Panc1 (cell line): ENCODE measurements around the gene PKD1L1. TPM values are rescaled to one million over a fixed set of nuclear protein-coding genes. Genes with fewer than 3 reads are reported as not detected.
A peak's percentile ranks its signal among the peaks of the same experiment; 100 is the strongest.

ENCODE experiments used
- ATAC-seq: fragments of 200-7000 bp; cut with Tn5 transposase; 2 replicates; pipeline ENCODE4 v1.9.1; 2020; ENCODE audit warnings: mild to moderate bottlenecking, moderate library complexity
- BruUV-seq: library from RNA; stranded (reverse); fragments of 400-500 nt; replicated peaks from 2 replicates; lab custom pipeline; 2021; lab: Mats Ljungman, UMichigan
- CTCF ChIA-PET: fragments of 300-600 bp; sonication (Branson Sonifier 250); formaldehyde crosslinking; loops from one replicate; lab custom pipeline; 2022; ENCODE audit warnings: antibody characterized with exemption; lab: Charles Lee
- POLR2A ChIA-PET: fragments of 300-600 bp; sonication (Branson Sonifier 250); formaldehyde crosslinking; loops from one replicate; lab custom pipeline; 2022; ENCODE audit warnings: antibody characterized with exemption; lab: Charles Lee
- DNase-seq: peaks from one replicate; pipeline ENCODE4 v3.0.0-alpha.2; 2010; ENCODE audit warnings: low read depth, low spot score
- H3K27ac ChIP-seq: 2 replicates; pipeline ENCODE4 v1.5.1; 2011; ENCODE audit warnings: mild to moderate bottlenecking, low read length, inconsistent platforms
- H3K27me3 ChIP-seq: fragments of 200-500 bp; sonication (Bioruptor generic); 2 replicates; pipeline ENCODE4 v1.6.0; 2014; ENCODE audit warnings: low read length, inconsistent platforms; ENCODE audit not compliant: control insufficient read depth, insufficient read depth
- H3K36me3 ChIP-seq: fragments of 200-500 bp; sonication (Bioruptor generic); 2 replicates; pipeline ENCODE4 v1.5.1; 2014; ENCODE audit warnings: inconsistent platforms, mild to moderate bottlenecking, low read length, moderate library complexity; ENCODE audit not compliant: control insufficient read depth, insufficient read depth
- H3K4me1 ChIP-seq: 2 replicates; pipeline ENCODE4 v1.5.1; 2011; ENCODE audit warnings: inconsistent platforms, mild to moderate bottlenecking, low read length, moderate library complexity; ENCODE audit not compliant: control insufficient read depth, insufficient read depth
- H3K4me3 ChIP-seq, 2 experiments: 2 replicates each; pipeline ENCODE4 v1.5.1; 2011 to 2012; ENCODE audit warnings: low read depth in 2 of 2, low read length in 2 of 2, mild to moderate bottlenecking in 2 of 2, inconsistent platforms in 1 of 2, moderate library complexity in 1 of 2
- H3K9me3 ChIP-seq: fragments of 200-500 bp; sonication (Bioruptor generic); 2 replicates; pipeline ENCODE4 v1.5.1; 2014; ENCODE audit warnings: low read depth, mild to moderate bottlenecking, inconsistent platforms, low read length, moderate library complexity; ENCODE audit not compliant: control insufficient read depth, insufficient read depth
- POLR2AphosphoS5 ChIP-seq: IDR thresholded peaks from 2 replicates; pipeline ENCODE4 v1.6.1; 2012; ENCODE audit warnings: mild to moderate bottlenecking, low read depth, low read length, moderate library complexity
- SIN3A ChIP-seq: IDR thresholded peaks from 2 replicates; pipeline ENCODE4 v1.6.1; 2012; ENCODE audit warnings: low read depth, mild to moderate bottlenecking, low read length, moderate library complexity, borderline replicate concordance; ENCODE audit not compliant: insufficient read depth
- TCF7L2 ChIP-seq: IDR thresholded peaks from 2 replicates; pipeline ENCODE4 v1.6.1; 2011; ENCODE audit warnings: mild to moderate bottlenecking, low read depth, low read length, inconsistent platforms
- in situ Hi-C: cut with HindIII; loops from 2 replicates; pipeline ENCODE4 v1.10.0; 2016; ENCODE audit warnings: low sequenced_read_pairs, low pct_unique_long_range_greater_than_20kb
- intact Hi-C: fragments of 100-400 bp; cut with micrococcal nuclease; formaldehyde crosslinking; loops from one replicate; pipeline ENCODE4 v1.10.0; 2022; ENCODE audit not compliant: unreplicated experiment
- total RNA-seq: library from RNA; stranded (reverse); gene quantifications from one replicate; pipeline ENCODE4 v1.2.1, GENCODE V29; 2021; ENCODE audit not compliant: unreplicated experiment
- TF ChIP-seq, protein P1 (sequence below), 2 experiments: IDR thresholded peaks; 2 replicates each; pipeline ENCODE4 v1.6.1; 2011 to 2012; ENCODE audit warnings: low read depth in 2 of 2, control low read depth in 1 of 2, low read length in 1 of 2, mild to moderate bottlenecking in 1 of 2, moderate library complexity in 1 of 2; ENCODE audit not compliant: insufficient read depth in 1 of 2
- TF ChIP-seq, protein P2 (sequence below): fragments of 450-650 bp; IDR thresholded peaks from 2 replicates; pipeline ENCODE4 v1.5.1; 2017; ENCODE audit warnings: mild to moderate bottlenecking

The PKD1L1 gene
- total RNA-seq, 1 experiment from 2014 or later, result 2.2 TPM

DNA sequence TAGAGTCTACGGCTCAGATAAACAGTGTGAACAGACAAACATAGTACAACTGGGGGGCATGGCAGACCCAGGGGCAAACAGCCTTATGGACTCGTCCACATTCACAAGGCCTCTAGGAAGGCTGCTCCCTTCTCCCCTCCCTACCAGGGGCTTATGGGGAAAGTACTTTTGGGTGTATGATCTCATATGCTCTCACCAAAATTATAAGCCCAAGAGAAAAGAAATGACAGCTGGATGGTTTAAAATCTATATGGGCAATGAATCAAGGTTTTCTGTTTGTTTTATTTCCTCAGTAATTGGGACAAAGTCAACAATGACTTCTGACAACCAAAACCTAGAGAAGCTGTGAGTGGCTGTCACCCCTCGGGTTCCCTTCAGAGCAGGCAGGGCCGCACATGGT is 144.4 kb downstream of the PKD1L1 start:
- DNase-seq (no peak), ATAC-seq (no peak)
- H3K4me1 ChIP-seq, result peaks cover 65% of the 10 kb centered on the region
- H3K27me3 ChIP-seq, result no peaks in the 10 kb centered on the region
- BruUV-seq, result no TSS peak
- H3K27ac ChIP-seq, result peak overlapping the region; percentile 95
- intact Hi-C loops, result no loop called here
- H3K4me3 ChIP-seq, result no peak overlapping the region
- ChIA-PET POLR2A (no interaction called here), CTCF (no interaction called here)
- H3K9me3 ChIP-seq, result no peaks in the 10 kb centered on the region
- no peak for TF ChIP-seq SIN3A
- TF ChIP-seq, protein P1, sequence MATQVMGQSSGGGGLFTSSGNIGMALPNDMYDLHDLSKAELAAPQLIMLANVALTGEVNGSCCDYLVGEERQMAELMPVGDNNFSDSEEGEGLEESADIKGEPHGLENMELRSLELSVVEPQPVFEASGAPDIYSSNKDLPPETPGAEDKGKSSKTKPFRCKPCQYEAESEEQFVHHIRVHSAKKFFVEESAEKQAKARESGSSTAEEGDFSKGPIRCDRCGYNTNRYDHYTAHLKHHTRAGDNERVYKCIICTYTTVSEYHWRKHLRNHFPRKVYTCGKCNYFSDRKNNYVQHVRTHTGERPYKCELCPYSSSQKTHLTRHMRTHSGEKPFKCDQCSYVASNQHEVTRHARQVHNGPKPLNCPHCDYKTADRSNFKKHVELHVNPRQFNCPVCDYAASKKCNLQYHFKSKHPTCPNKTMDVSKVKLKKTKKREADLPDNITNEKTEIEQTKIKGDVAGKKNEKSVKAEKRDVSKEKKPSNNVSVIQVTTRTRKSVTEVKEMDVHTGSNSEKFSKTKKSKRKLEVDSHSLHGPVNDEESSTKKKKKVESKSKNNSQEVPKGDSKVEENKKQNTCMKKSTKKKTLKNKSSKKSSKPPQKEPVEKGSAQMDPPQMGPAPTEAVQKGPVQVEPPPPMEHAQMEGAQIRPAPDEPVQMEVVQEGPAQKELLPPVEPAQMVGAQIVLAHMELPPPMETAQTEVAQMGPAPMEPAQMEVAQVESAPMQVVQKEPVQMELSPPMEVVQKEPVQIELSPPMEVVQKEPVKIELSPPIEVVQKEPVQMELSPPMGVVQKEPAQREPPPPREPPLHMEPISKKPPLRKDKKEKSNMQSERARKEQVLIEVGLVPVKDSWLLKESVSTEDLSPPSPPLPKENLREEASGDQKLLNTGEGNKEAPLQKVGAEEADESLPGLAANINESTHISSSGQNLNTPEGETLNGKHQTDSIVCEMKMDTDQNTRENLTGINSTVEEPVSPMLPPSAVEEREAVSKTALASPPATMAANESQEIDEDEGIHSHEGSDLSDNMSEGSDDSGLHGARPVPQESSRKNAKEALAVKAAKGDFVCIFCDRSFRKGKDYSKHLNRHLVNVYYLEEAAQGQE (IDR thresholded peaks at IDR 0.05; ENCODE audit: insufficient read depth in 1 of 2, low read depth in 2 of 2, low read length in 1 of 2), result no peak
- no peak for TF ChIP-seq TCF7L2
- TF ChIP-seq, protein P2, sequence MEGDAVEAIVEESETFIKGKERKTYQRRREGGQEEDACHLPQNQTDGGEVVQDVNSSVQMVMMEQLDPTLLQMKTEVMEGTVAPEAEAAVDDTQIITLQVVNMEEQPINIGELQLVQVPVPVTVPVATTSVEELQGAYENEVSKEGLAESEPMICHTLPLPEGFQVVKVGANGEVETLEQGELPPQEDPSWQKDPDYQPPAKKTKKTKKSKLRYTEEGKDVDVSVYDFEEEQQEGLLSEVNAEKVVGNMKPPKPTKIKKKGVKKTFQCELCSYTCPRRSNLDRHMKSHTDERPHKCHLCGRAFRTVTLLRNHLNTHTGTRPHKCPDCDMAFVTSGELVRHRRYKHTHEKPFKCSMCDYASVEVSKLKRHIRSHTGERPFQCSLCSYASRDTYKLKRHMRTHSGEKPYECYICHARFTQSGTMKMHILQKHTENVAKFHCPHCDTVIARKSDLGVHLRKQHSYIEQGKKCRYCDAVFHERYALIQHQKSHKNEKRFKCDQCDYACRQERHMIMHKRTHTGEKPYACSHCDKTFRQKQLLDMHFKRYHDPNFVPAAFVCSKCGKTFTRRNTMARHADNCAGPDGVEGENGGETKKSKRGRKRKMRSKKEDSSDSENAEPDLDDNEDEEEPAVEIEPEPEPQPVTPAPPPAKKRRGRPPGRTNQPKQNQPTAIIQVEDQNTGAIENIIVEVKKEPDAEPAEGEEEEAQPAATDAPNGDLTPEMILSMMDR, result no peak
- TF ChIP-seq POLR2AphosphoS5, result no peak
- in situ Hi-C loops, result no loop called here
- no peaks in the 10 kb centered on the region for H3K36me3 ChIP-seq

DNA sequence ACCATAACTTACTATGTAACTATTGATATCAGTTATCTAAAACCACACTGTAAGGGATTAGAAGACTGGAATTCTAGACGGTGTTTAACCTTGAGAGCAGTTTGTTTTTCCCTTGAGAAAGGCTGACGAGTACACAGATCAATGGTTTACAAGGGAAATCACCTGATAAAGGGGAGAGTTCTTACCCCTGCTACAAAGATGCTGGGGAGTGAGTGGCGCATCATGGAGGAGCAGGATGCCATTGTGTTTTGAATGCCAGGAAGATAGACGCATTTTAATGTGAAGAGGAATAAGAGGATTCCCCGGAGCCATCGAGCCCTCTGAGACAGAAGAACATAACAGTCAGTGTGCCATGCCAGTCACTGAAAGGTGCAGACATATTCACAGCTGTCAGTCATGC is 145.2 kb downstream of the PKD1L1 start:
- CTCF ChIA-PET, result no interaction called here
- POLR2A ChIA-PET, result no interaction called here
- Histone ChIP-seq H3K4me3 (no peak overlapping the region), H3K9me3 (no peaks in the 10 kb centered on the region), H3K4me1 (peaks cover 57% of the 10 kb centered on the region), H3K36me3 (no peaks in the 10 kb centered on the region), H3K27ac (peak overlapping the region; percentile 95), H3K27me3 (no peaks in the 10 kb centered on the region)
- no TSS peak for BruUV-seq
- intact Hi-C loops, result no loop called here
- ATAC-seq, result no peak
- in situ Hi-C loops, result no loop called here
- DNase-seq, result no peak
- TF ChIP-seq SIN3A (no peak), POLR2AphosphoS5 (no peak), TCF7L2 (no peak)
- TF ChIP-seq, protein P2, result no peak
- TF ChIP-seq, protein P1 (IDR thresholded peaks at IDR 0.05; ENCODE audit: insufficient read depth in 1 of 2, low read depth in 2 of 2, low read length in 1 of 2), result no peak
